Activated T-cell treated with anti-CD3 and anti-CD28 coated beads, Interleukin-2, amount 50 U/mL, for 24 hours (primary cell): ENCODE data around the gene SLC6A13.
"Not testable (repeated sequence)": the region's sequence is repeated elsewhere in the genome, so short reads cannot be mapped to it uniquely, and the experiment has no call there.

Experiments used
- DNase-seq: peaks from one replicate; pipeline ENCODE4 v3.0.0-alpha.2; 2020
- H3K27ac Mint-ChIP-seq: 2 replicates; pipeline ENCODE4 v1.8.0; 2020; ENCODE audit warnings: mild to moderate bottlenecking, mixed read lengths
- H3K27me3 Mint-ChIP-seq: 2 replicates; pipeline ENCODE4 v1.8.0; 2020; ENCODE audit warnings: mixed read lengths
- H3K36me3 Mint-ChIP-seq: 2 replicates; pipeline ENCODE4 v1.8.0; 2020; ENCODE audit warnings: low read depth, mixed read lengths
- H3K4me1 Mint-ChIP-seq: 2 replicates; pipeline ENCODE4 v1.8.0; 2020; ENCODE audit warnings: low read depth, mixed read lengths
- H3K4me3 Mint-ChIP-seq: 2 replicates; pipeline ENCODE4 v1.8.0; 2020; ENCODE audit warnings: mild to moderate bottlenecking, moderate library complexity, mixed read lengths
- H3K9me3 Mint-ChIP-seq: 2 replicates; pipeline ENCODE4 v1.8.0; 2020; ENCODE audit warnings: mixed read lengths

SLC6A13 gene

GRCh38 chr12:220946-221550 is 41.6 kb downstream of the SLC6A13 start:
- Mint-ChIP-seq H3K27me3 (peaks cover 8% of the 10 kb centered on the region), H3K9me3 (no peaks in the 10 kb centered on the region)

GRCh38 chr12:220491-220890 is 42.1 kb downstream of the SLC6A13 start:
- Mint-ChIP-seq H3K4me1 (no peaks in the 10 kb centered on the region), H3K27me3 (peaks cover 8% of the 10 kb centered on the region), H3K4me3 (no peak overlapping the region), H3K27ac (no peak overlapping the region), H3K9me3 (no peaks in the 10 kb centered on the region), H3K36me3 (no peaks in the 10 kb centered on the region)
- DNase-seq: no peak

More at GRCh38 chr12:220946-221550, 41.6 kb downstream of the SLC6A13 start:
- no peaks in the 10 kb centered on the region for H3K36me3 Mint-ChIP-seq
- no peak for DNase-seq
- H3K27ac Mint-ChIP-seq: no peak overlapping the region
- H3K4me3 Mint-ChIP-seq: no peak overlapping the region
- no peaks in the 10 kb centered on the region for H3K4me1 Mint-ChIP-seq

GRCh38 chr12:219891-220352 is 42.7 kb downstream of the SLC6A13 start:
- no peak overlapping the region for H3K27ac Mint-ChIP-seq
- H3K9me3 Mint-ChIP-seq: no peaks in the 10 kb centered on the region
- H3K36me3 Mint-ChIP-seq: no peaks in the 10 kb centered on the region
- H3K4me1 Mint-ChIP-seq: no peaks in the 10 kb centered on the region
- DNase-seq: peak; percentile 65
- peaks cover 8% of the 10 kb centered on the region for H3K27me3 Mint-ChIP-seq
- no peak overlapping the region for H3K4me3 Mint-ChIP-seq

DNA sequence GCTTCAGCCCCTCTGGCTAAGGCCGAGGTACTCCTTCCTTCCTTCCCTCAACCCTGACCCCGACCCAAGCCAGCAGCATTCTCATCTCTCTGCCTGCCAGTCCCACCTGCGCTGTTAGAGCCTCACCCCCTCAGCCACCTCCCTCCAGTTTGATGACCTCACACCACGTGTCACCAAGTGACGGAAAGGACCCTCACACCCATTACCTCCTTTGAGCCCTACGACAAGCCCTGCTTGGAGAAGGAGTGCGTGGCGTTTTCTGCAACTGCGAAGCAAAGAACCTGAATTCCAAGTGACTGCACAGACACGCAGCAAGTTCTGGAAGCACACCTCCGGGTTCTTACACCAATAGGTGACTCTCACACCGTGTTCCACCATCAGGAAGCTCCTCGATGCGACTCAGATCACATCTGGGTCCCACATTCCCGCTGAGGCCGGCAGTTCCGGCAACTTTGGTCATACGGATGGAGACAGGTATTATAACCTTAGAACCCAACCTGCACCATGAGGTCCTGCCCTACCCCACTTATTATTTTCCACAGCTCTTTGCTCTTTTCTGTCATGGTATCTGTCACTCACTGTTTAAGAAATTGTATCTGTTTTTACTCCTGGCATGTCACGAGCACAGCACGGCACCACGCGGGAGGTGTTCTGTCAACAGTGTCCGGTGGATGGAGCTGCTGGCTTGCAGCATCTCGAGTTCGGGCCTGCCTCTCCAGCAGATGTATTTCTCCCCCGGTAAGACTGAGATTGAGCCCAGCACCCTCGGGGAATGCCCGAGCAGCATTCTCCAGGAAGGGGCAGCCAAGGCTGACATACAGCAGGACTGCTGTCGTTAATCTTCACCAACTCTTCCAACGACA is 43.7 kb downstream of the SLC6A13 start:
- H3K36me3 Mint-ChIP-seq: no peaks in the 10 kb centered on the region
- H3K4me1 Mint-ChIP-seq: no peaks in the 10 kb centered on the region
- H3K4me3 Mint-ChIP-seq: no peak overlapping the region
- H3K27ac Mint-ChIP-seq: no peak overlapping the region
- H3K27me3 Mint-ChIP-seq: peaks cover 10% of the 10 kb centered on the region
- no peak for DNase-seq
- H3K9me3 Mint-ChIP-seq: no peaks in the 10 kb centered on the region

DNA sequence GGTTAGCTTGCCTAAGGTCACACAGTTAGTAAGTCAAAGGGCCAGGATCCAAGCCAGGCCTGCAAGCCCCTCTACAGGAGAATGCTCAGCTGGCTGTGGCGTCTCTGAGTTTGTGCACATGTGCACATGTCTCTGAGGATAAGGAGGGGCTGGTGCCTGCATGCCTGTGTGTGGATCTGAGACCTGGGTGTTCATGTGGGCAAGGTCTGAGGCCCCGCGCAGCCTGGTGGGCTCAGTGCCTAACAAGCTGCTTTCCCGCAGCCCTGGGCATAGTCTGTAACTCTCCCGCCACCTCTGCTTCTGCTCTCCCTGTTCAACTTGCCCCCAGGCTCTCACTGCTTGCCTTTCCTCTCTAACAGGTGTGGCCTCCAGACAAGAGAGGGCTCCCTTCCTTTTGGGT is 44.4 kb downstream of the SLC6A13 start:
- Mint-ChIP-seq H3K4me3 (no peak overlapping the region), H3K27ac (no peak overlapping the region), H3K4me1 (no peaks in the 10 kb centered on the region), H3K36me3 (no peaks in the 10 kb centered on the region), H3K9me3 (no peaks in the 10 kb centered on the region), H3K27me3 (peaks cover 17% of the 10 kb centered on the region)
- no peak for DNase-seq

GRCh38 chr12:217029-217428 is 45.6 kb downstream of the SLC6A13 start:
- not testable (repeated sequence) for H3K4me3 Mint-ChIP-seq, H3K36me3 Mint-ChIP-seq, H3K9me3 Mint-ChIP-seq, H3K27ac Mint-ChIP-seq, H3K4me1 Mint-ChIP-seq, DNase-seq
- H3K27me3 Mint-ChIP-seq: peaks cover 27% of the 10 kb centered on the region

- Mint-ChIP-seq H3K36me3 (no peaks in the 10 kb centered on the region), H3K27ac (no peak overlapping the region), H3K27me3 (peaks cover 47% of the 10 kb centered on the region), H3K4me3 (no peak overlapping the region), H3K4me1 (peaks cover 5% of the 10 kb centered on the region), H3K9me3 (no peaks in the 10 kb centered on the region)
- no peak for DNase-seq
These were observed 47.5 kb downstream of the SLC6A13 start for GRCh38 chr12:215116-215515.

DNA sequence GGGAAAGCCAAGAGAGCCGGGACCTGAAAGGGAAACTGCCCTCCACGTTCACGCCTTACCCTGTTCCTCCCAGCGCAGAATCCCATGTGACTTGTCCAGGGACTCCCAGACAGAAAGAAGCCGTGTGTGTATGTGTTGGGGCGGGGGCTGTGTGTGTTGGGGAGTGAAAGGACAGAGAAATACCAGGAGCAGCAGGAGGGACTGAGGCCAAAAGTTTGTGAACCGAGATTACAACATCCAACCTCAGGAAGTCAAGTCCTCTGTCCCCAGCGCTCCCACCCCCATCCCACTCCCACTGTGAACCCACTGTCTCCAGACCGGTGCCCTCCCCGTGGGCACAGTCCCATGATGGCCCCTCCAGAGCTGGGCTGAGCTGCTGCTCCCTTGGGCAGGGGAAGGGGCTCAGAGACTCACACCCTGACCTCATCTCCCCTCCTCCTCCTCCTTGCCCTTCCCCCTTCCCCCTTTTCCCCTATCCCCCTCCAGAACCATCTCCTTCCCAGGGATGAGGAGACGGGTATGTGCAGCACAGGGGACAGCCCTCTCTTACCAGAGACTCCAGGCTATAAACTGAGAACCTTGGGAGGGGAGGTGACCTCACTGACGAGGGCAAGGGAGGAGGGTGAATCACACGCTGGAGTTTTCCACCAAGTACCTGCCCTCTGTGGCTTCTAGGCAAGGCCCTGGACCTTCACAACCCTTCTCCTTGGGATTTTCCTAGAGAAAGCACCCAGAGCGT is 48.5 kb downstream of the SLC6A13 start, which contains the start of gene SLC6A12:
SLC6A12 (minus strand) TSS at position 155 of the 739 bp plus-strand sequence. CDS start 4,171 bp downstream, outside the sequence.
- DNase-seq: no peak
- peaks cover 50% of the 10 kb centered on the region for H3K27me3 Mint-ChIP-seq
- no peak within 1 kb of the TSS for H3K4me3 Mint-ChIP-seq
- no peaks in the 10 kb centered on the region for H3K36me3 Mint-ChIP-seq
- peak within 1 kb of the TSS; percentile 32 for H3K27ac Mint-ChIP-seq
- H3K4me1 Mint-ChIP-seq: peaks cover 5% of the 10 kb centered on the region
- no peaks in the 10 kb centered on the region for H3K9me3 Mint-ChIP-seq

- no peak overlapping the region for H3K4me3 Mint-ChIP-seq
- no peak for DNase-seq
- H3K27me3 Mint-ChIP-seq: peaks cover 48% of the 10 kb centered on the region
- no peaks in the 10 kb centered on the region for H3K36me3 Mint-ChIP-seq
- H3K9me3 Mint-ChIP-seq: no peaks in the 10 kb centered on the region
- H3K4me1 Mint-ChIP-seq: peaks cover 5% of the 10 kb centered on the region
- H3K27ac Mint-ChIP-seq: no peak overlapping the region
These were observed 49.1 kb downstream of the SLC6A13 start for GRCh38 chr12:213527-213932.

GRCh38 chr12:212715-213526 is 49.7 kb downstream of the SLC6A13 start:
- H3K9me3 Mint-ChIP-seq: no peaks in the 10 kb centered on the region
- no peaks in the 10 kb centered on the region for H3K36me3 Mint-ChIP-seq
- H3K4me3 Mint-ChIP-seq: no peak overlapping the region
- H3K27me3 Mint-ChIP-seq: peaks cover 50% of the 10 kb centered on the region
- H3K4me1 Mint-ChIP-seq: peaks cover 5% of the 10 kb centered on the region
- no peak for DNase-seq
- H3K27ac Mint-ChIP-seq: no peak overlapping the region

DNA sequence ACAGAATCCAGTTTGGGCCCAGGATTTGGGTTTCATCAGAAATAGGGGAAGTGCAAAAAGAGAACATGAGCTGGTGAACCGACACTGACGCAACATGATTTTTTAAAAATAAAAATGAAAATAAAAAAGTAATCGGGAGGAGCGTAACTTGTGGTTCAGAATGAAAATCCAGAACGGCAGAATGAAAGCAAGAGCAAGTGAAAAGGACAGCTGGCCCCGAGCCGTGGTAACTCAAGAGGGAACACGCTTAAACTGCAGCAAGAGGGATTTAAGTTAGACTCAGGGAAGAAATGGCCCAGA is 50.3 kb downstream of the SLC6A13 start:
- DNase-seq: no peak
- H3K9me3 Mint-ChIP-seq: no peaks in the 10 kb centered on the region
- H3K27me3 Mint-ChIP-seq: peaks cover 52% of the 10 kb centered on the region
- H3K36me3 Mint-ChIP-seq: no peaks in the 10 kb centered on the region
- no peak overlapping the region for H3K27ac Mint-ChIP-seq
- peaks cover 5% of the 10 kb centered on the region for H3K4me1 Mint-ChIP-seq
- H3K4me3 Mint-ChIP-seq: no peak overlapping the region

DNA sequence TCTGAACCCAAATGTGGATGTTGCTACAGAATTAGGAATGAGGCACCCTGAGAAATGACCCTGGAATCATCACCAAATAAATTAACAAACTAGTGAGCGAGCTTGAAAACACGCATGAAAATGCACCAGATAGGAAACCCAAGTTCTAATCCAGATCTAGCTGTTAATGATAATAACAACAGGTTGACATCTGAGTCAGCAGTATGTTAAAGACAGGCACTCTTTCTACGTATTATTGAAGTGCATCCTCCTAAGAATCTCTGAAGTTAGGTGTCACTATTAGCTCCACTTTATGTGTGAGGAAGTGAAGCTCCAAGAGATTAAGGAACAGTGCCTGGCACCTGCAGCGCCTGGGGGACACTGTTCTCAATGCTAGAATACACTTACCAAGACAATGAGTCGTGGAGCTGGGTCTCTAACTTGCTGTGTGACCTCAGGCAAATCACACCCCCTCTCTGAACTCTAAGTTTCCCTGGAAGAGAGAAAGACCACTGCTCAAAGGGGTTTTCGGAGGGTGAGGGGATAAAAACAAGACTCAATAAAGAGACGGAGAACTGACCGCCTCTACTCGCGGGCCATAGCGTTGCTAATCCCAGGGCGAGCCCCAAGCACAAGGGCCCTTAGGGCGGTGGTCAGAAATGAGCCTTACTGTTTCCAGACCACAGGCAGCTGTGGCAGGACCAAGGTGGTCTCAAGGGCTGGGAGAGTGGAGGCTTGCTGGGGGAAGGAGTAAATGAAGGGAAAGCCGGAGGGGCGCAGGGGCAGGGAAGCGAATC is 50.8 kb downstream of the SLC6A13 start:
- Mint-ChIP-seq H3K27me3 (peaks cover 56% of the 10 kb centered on the region), H3K36me3 (no peaks in the 10 kb centered on the region), H3K4me1 (peaks cover 5% of the 10 kb centered on the region), H3K9me3 (no peaks in the 10 kb centered on the region), H3K4me3 (no peak overlapping the region), H3K27ac (no peak overlapping the region)
- no peak for DNase-seq

DNA sequence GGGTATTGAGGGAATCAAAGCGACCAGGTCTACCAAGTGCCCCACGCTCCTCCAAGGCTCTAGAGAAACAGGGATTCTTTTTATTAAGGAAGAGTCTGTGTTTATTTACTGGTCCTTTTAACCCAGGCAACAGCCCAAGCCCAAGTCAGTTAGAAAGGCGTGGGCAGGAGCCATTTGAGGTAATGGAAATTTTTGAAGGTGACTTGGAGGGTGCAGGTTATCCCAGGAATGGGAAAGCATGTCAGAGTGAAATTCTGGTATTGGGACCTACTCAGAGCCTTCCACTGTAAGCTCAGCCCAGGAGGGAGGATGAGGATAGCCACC is 51.5 kb downstream of the SLC6A13 start:
- DNase-seq: no peak
- Mint-ChIP-seq H3K4me1 (peaks cover 5% of the 10 kb centered on the region), H3K9me3 (no peaks in the 10 kb centered on the region), H3K36me3 (no peaks in the 10 kb centered on the region), H3K27me3 (peaks cover 64% of the 10 kb centered on the region), H3K4me3 (no peak overlapping the region), H3K27ac (no peak overlapping the region)
